HG03378 (cell line): ENCODE results near the gene ZNF236.

Experiments used
- ATAC-seq: cut with Tn5 transposase; IDR thresholded peaks from one replicate; pipeline ENCODE4 v1.9.1; 2021; ENCODE audit warnings: mild to moderate bottlenecking, moderate library complexity; ENCODE audit not compliant: unreplicated experiment

The ZNF236 gene

GRCh38 chr18:77000527-77000926 lies 178.2 kb downstream of the ZNF236 start:
- no peak for ATAC-seq

- no peak for ATAC-seq
Observed at GRCh38 chr18:77001041-77001440, 178.7 kb downstream of the ZNF236 start.

GRCh38 chr18:77001979-77002378 lies 179.6 kb downstream of the ZNF236 start:
- no peak for ATAC-seq

GRCh38 chr18:77002496-77002895 lies 180.1 kb downstream of the ZNF236 start:
- no peak for ATAC-seq

GRCh38 chr18:77003316-77003715 lies 181.0 kb downstream of the ZNF236 start:
- ATAC-seq = no peak

GRCh38 chr18:77004555-77005380 lies 182.4 kb downstream of the ZNF236 start:
- no peak for ATAC-seq

- no peak for ATAC-seq
Observed at GRCh38 chr18:77005651-77006195, 183.4 kb downstream of the ZNF236 start.

- no peak for ATAC-seq
Observed at GRCh38 chr18:77006305-77007175, 184.2 kb downstream of the ZNF236 start.

- no peak for ATAC-seq
Observed at GRCh38 chr18:77007251-77007650, 184.9 kb downstream of the ZNF236 start.

GRCh38 chr18:77008006-77008405 lies 185.6 kb downstream of the ZNF236 start:
- no peak for ATAC-seq

- ATAC-seq = no peak
Observed at GRCh38 chr18:77008576-77009315, 186.4 kb downstream of the ZNF236 start.

GRCh38 chr18:77009675-77010074 lies 187.3 kb downstream of the ZNF236 start:
- no peak for ATAC-seq

- no peak for ATAC-seq
Observed at GRCh38 chr18:77012120-77012519, 189.8 kb downstream of the ZNF236 start.

- no peak for ATAC-seq
Observed at GRCh38 chr18:77012806-77013541, 190.6 kb downstream of the ZNF236 start.

- no peak for ATAC-seq
Observed at GRCh38 chr18:77013811-77014521, 191.6 kb downstream of the ZNF236 start.

- no peak for ATAC-seq
Observed at GRCh38 chr18:77014538-77014937, 192.2 kb downstream of the ZNF236 start.

- no peak for ATAC-seq
Observed at GRCh38 chr18:77015169-77015568, 192.8 kb downstream of the ZNF236 start.

GRCh38 chr18:77015771-77016710 lies 193.7 kb downstream of the ZNF236 start:
- ATAC-seq = no peak

GRCh38 chr18:77016936-77017335 lies 194.6 kb downstream of the ZNF236 start:
- ATAC-seq = no peak
